ENCODE measurements around the gene UBE2J2. TPM values are rescaled to one million over a fixed set of nuclear protein-coding genes. Genes with fewer than 3 reads are reported as not detected.
A peak's percentile ranks its signal among the peaks of the same experiment; 100 is the strongest.

UBE2J2 gene
- total RNA-seq, 1 donor from 2014 or later: 25.2 TPM

DNA sequence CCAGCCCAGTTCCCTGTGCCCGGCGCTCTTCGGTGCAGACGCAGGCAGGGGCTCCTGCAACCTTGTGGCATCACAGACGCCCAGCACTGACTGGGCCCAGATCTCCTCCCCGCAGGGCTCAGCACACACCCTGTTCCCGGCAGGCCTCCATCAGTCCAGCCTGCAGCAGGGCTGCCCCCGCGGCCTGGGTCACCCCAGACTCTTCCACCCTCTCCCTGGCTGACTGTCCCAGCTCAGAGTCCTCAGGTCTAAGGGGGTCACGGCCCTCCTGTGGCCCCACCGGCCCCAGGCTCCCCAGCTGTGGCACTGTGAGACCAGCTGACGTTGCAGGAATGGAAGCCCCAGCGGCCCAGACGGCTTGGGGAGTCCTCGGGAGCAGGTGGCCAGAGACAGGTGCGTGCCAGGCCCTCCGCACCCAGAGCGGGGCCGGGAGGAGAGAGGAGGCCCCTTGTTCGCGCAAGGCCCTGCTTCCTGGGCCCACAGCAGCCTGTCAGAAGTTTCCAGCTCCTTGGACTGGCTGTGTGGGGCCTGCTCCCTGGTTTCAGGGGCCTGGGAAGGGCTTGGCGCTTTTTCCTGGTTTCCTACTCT is 37.4 kb downstream of the UBE2J2 start:
- TF ChIP-seq, protein P1, sequence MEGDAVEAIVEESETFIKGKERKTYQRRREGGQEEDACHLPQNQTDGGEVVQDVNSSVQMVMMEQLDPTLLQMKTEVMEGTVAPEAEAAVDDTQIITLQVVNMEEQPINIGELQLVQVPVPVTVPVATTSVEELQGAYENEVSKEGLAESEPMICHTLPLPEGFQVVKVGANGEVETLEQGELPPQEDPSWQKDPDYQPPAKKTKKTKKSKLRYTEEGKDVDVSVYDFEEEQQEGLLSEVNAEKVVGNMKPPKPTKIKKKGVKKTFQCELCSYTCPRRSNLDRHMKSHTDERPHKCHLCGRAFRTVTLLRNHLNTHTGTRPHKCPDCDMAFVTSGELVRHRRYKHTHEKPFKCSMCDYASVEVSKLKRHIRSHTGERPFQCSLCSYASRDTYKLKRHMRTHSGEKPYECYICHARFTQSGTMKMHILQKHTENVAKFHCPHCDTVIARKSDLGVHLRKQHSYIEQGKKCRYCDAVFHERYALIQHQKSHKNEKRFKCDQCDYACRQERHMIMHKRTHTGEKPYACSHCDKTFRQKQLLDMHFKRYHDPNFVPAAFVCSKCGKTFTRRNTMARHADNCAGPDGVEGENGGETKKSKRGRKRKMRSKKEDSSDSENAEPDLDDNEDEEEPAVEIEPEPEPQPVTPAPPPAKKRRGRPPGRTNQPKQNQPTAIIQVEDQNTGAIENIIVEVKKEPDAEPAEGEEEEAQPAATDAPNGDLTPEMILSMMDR (IDR thresholded peaks at IDR 0.05): no peak
- Histone ChIP-seq H3K36me3 (no peaks in the 10 kb centered on the region), H3K4me1 (peaks cover 7 to 8% of the 10 kb centered on the region in 2 donors), H3K27ac (no peak overlapping the region), H3K9me3 (no peaks in the 10 kb centered on the region), H3K27me3 (no peaks in the 10 kb centered on the region), H3K4me3 (no peak overlapping the region)
- intact Hi-C loops (cut with DNase I): no loop called here
- no peak for DNase-seq (ENCODE audit: low spot score in 2 of 2)

DNA sequence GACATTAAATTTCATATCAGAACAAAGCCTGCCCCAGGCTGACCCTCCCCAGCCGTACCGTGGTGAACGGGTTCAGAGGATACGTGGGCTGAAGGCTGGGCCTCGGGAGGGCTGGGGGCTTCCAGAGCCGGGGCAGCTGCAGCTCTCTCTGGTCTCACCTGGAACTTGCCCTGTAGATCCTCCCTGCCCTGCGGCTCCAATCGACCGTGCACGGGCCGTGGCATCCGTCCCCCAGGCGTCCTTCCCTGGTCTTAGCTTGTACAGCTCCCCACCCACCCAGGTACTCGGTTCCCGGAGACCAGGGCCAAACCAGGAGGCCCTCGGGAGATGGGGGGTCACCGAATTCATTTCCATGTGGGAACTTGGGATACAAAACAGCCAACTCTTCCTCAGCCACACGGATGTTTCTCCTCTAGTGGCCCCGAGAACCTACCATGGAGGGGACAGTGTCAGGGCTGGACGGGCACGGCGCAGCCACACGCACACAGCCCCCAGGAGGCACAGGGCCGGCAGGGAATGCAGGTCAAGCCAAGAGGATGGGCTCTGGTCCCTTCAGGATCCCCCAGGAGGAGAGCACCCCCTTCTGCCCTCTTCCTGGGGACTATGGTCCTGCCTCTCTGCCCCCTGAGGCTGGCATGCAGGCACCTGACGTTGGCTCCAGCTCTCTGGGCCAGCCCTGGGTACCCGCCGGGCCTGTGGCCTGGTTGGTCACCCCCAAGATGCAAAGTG is 38.5 kb downstream of the UBE2J2 start:
- Histone ChIP-seq H3K27me3 (no peaks in the 10 kb centered on the region), H3K36me3 (no peaks in the 10 kb centered on the region), H3K27ac (no peak overlapping the region), H3K4me1 (peaks cover 14% of the 10 kb centered on the region in 2 donors), H3K4me3 (no peak overlapping the region), H3K9me3 (no peaks in the 10 kb centered on the region)
- TF ChIP-seq, protein P1 (IDR thresholded peaks at IDR 0.05): no peak
- no peak for DNase-seq (ENCODE audit: low spot score in 2 of 2)
- intact Hi-C loops (cut with DNase I): no loop called here

DNA sequence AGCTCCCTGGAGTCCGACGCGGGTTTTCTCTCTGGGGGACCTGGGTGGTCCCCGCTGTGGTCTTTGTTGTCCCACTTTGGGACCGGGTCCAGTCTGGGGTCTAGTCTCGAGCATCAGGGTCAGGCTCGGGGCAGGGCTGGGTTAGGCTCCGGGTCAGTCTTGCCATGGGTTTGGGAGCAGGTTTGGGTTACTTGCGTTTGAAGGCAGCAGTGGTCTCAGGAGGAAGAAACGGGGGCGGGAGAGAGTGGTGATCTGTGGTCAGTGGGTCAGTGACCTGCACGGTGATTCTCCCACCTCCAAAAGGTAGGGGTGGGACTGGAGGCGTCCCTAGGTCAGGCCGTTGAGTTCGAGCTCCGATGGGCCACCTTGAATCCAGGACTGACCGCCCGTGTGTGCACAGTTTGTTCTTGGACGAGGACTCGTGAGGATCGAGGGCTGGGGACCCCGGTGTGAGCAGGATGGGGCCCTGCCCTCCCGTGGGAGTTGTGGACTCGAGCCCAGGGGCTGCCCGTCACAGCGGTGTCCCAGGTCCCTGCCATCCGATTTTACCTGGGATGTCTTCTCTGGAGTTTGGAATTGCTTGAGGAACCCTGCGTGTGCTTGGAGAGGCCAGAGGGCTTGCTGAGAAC is 39.4 kb downstream of the UBE2J2 start:
- DNase-seq (ENCODE audit: low spot score in 2 of 2): no peak
- Histone ChIP-seq H3K4me3 (no peak overlapping the region), H3K27ac (no peak overlapping the region), H3K4me1 (peaks cover 23% of the 10 kb centered on the region in 2 donors), H3K36me3 (no peaks in the 10 kb centered on the region), H3K27me3 (no peaks in the 10 kb centered on the region), H3K9me3 (no peaks in the 10 kb centered on the region)
- intact Hi-C loops (cut with DNase I): loop anchor here (5.0 kb wide), 2 partner anchors 73 to 232 kb away; partner anchors contain the start of genes ACAP3, HES4 and PUSL1
- TF ChIP-seq, protein P1 (IDR thresholded peaks at IDR 0.05): no peak

DNA sequence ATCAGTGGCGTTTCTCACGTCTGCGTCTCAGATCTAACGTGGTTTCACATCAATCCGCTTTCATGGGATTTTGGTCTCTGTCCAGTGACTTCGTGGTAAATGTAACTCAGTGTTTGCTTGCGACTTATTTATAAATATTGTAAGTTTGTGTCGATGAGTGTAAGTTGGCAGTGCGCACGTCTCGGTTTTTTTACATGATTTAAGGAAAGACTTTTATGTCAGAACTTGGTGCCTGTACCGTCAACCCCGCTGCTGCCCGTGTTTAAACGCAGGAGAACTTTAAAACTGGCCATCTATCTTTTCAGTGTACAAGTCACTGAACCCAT is 40.1 kb downstream of the UBE2J2 start:
- no peaks in the 10 kb centered on the region for H3K9me3 ChIP-seq
- no peak overlapping the region for H3K27ac ChIP-seq
- TF ChIP-seq, protein P1 (IDR thresholded peaks at IDR 0.05): no peak
- intact Hi-C loops (cut with DNase I): loop anchor here (2.0 to 5.0 kb wide), 3 partner anchors 39 to 231 kb away; partner anchors contain the start of genes ACAP3, HES4, PUSL1 and UBE2J2
- H3K4me1 ChIP-seq: peaks cover 23% of the 10 kb centered on the region in 2 donors
- no peak overlapping the region for H3K4me3 ChIP-seq
- no peaks in the 10 kb centered on the region for H3K27me3 ChIP-seq
- DNase-seq (ENCODE audit: low spot score in 2 of 2): no peak
- peaks cover under 1 to 6% of the 10 kb centered on the region in 2 donors for H3K36me3 ChIP-seq

DNA sequence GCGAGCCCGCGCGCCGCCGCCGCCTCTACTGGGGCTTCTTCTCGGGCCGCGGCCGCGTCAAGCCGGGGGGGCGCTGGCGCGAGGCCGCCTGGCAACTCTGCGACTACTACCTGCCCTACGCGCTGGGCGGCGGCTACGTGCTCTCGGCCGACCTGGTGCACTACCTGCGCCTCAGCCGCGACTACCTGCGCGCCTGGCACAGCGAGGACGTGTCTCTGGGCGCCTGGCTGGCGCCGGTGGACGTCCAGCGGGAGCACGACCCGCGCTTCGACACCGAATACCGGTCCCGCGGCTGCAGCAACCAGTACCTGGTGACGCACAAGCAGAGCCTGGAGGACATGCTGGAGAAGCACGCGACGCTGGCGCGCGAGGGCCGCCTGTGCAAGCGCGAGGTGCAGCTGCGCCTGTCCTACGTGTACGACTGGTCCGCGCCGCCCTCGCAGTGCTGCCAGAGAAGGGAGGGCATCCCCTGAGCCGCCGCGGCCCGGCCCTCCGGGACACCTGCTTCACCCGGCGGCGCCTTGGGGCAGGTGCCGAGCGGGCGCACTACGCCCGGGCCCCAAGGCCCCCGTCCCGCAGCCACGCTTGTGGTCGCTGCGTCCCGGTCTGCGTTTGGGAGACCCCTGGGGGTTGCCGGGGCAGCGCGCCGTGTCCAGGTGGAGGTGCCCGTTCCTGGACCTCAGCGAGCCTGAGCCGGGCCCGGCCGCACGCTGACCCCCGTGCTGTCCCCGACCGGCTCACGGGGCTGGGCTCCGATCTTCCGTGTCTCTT is 40.7 kb downstream of the UBE2J2 start:
- no peak for DNase-seq (ENCODE audit: low spot score in 2 of 2)

More for the DNA sequence above, 40.7 kb downstream of the UBE2J2 start:
- H3K36me3 ChIP-seq: peaks cover 6 to 11% of the 10 kb centered on the region in 2 donors
- H3K27ac ChIP-seq: no peak overlapping the region
- H3K9me3 ChIP-seq: no peaks in the 10 kb centered on the region
- peaks cover 23% of the 10 kb centered on the region in 2 donors for H3K4me1 ChIP-seq
- TF ChIP-seq, protein P1 (IDR thresholded peaks at IDR 0.05): no peak
- peak overlapping the region; percentile 52 to 60 for H3K4me3 ChIP-seq
- no peaks in the 10 kb centered on the region for H3K27me3 ChIP-seq
- intact Hi-C loops (cut with DNase I): loop anchor here (1.0 to 5.0 kb wide), 5 partner anchors 40 to 231 kb away; partner anchors contain the start of genes ACAP3, AURKAIP1, C1orf159 and HES4
